ENCODE measurements around the gene RPS6KA3.
"Not testable (repeated sequence)": the region's sequence is repeated elsewhere in the genome, so short reads cannot be mapped to it uniquely, and the experiment has no call there.

The RPS6KA3 gene

GRCh38 chrX:20265726-20266681, 705 bp downstream of the RPS6KA3 start:
- DNase-seq (ENCODE audit: low read depth, low spot score) = peak; percentile 27

GRCh38 chrX:20265221-20265725, 1.4 kb downstream of the RPS6KA3 start:
- peak; percentile 70 for DNase-seq (ENCODE audit: low read depth, low spot score)

GRCh38 chrX:20263474-20263873, 3.2 kb downstream of the RPS6KA3 start:
- peak; percentile 14 for DNase-seq (ENCODE audit: low read depth, low spot score)

GRCh38 chrX:20260885-20261284, 5.8 kb downstream of the RPS6KA3 start:
- DNase-seq (ENCODE audit: low read depth, low spot score) = no peak

- no peak for DNase-seq (ENCODE audit: low read depth, low spot score)
Measured at GRCh38 chrX:20254712-20255299, 11.9 kb downstream of the RPS6KA3 start.

GRCh38 chrX:20253232-20253543, 13.5 kb downstream of the RPS6KA3 start:
- no peak for DNase-seq (ENCODE audit: low read depth, low spot score)

GRCh38 chrX:20252381-20253231, 14.1 kb downstream of the RPS6KA3 start:
- DNase-seq (ENCODE audit: low read depth, low spot score) = peak; percentile 38

GRCh38 chrX:20251691-20252090, 15.0 kb downstream of the RPS6KA3 start:
- no peak for DNase-seq (ENCODE audit: low read depth, low spot score)

- not testable (repeated sequence) for DNase-seq (ENCODE audit: low read depth, low spot score)
Measured at GRCh38 chrX:20250146-20250545, 16.6 kb downstream of the RPS6KA3 start.

- no peak for DNase-seq (ENCODE audit: low read depth, low spot score)
Measured at GRCh38 chrX:20248592-20249192, 18.0 kb downstream of the RPS6KA3 start.

- DNase-seq (ENCODE audit: low read depth, low spot score) = peak; percentile 49
Measured at GRCh38 chrX:20244931-20245330, 21.8 kb downstream of the RPS6KA3 start.

GRCh38 chrX:20240201-20240600, 26.5 kb downstream of the RPS6KA3 start:
- DNase-seq (ENCODE audit: low read depth, low spot score) = no peak

- DNase-seq (ENCODE audit: low read depth, low spot score) = no peak
Measured at GRCh38 chrX:20237864-20238263, 28.8 kb downstream of the RPS6KA3 start.

GRCh38 chrX:20235755-20236154, 31.0 kb downstream of the RPS6KA3 start:
- DNase-seq (ENCODE audit: low read depth, low spot score) = no peak

GRCh38 chrX:20233336-20233735, 33.4 kb downstream of the RPS6KA3 start:
- no peak for DNase-seq (ENCODE audit: low read depth, low spot score)

- no peak for DNase-seq (ENCODE audit: low read depth, low spot score)
Measured at GRCh38 chrX:20231598-20231997, 35.1 kb downstream of the RPS6KA3 start.

GRCh38 chrX:20230406-20230805, 36.3 kb downstream of the RPS6KA3 start:
- no peak for DNase-seq (ENCODE audit: low read depth, low spot score)

GRCh38 chrX:20229155-20229554, 37.6 kb downstream of the RPS6KA3 start:
- no peak for DNase-seq (ENCODE audit: low read depth, low spot score)

- no peak for DNase-seq (ENCODE audit: low read depth, low spot score)
Measured at GRCh38 chrX:20228245-20228644, 38.5 kb downstream of the RPS6KA3 start.

GRCh38 chrX:20227116-20227515, 39.6 kb downstream of the RPS6KA3 start:
- no peak for DNase-seq (ENCODE audit: low read depth, low spot score)

GRCh38 chrX:20225488-20225833, 41.2 kb downstream of the RPS6KA3 start:
- DNase-seq (ENCODE audit: low read depth, low spot score) = no peak
